Calu3 (cell line): ENCODE data around the gene DDX31. TPM values are rescaled to one million over a fixed set of nuclear protein-coding genes. Genes with fewer than 3 reads are reported as not detected.

ENCODE experiments used
- BruUV-seq: library from RNA; stranded (reverse); fragments of 400-500 nt; replicated peaks from 2 replicates; lab custom pipeline; 2021; lab: Mats Ljungman, UMichigan
- CTCF ChIA-PET: fragments of 300-600 bp; sonication (Branson Sonifier 250); formaldehyde crosslinking; loops from one replicate; lab custom pipeline; 2022; ENCODE audit warnings: antibody characterized with exemption; lab: Charles Lee
- DNase-seq: peaks from one replicate; pipeline ENCODE4 v3.0.0; 2022
- H3K27ac Mint-ChIP-seq: one replicate; pipeline ENCODE4 v1.8.0; 2022; ENCODE audit warnings: mixed read lengths; ENCODE audit not compliant: unreplicated experiment
- H3K27me3 Mint-ChIP-seq: one replicate; pipeline ENCODE4 v1.8.0; 2022; ENCODE audit warnings: mixed read lengths; ENCODE audit not compliant: unreplicated experiment
- H3K36me3 Mint-ChIP-seq: one replicate; pipeline ENCODE4 v1.8.0; 2022; ENCODE audit warnings: mild to moderate bottlenecking, moderate library complexity, mixed read lengths; ENCODE audit not compliant: insufficient read depth, unreplicated experiment
- H3K4me1 Mint-ChIP-seq: one replicate; pipeline ENCODE4 v1.8.0; 2022; ENCODE audit warnings: mild to moderate bottlenecking, low read depth, mixed read lengths; ENCODE audit not compliant: unreplicated experiment
- H3K4me3 Mint-ChIP-seq: one replicate; pipeline ENCODE4 v1.8.0; 2022; ENCODE audit warnings: mild to moderate bottlenecking, low read depth, moderate library complexity, mixed read lengths; ENCODE audit not compliant: unreplicated experiment
- H3K9me3 Mint-ChIP-seq: one replicate; pipeline ENCODE4 v1.8.0; 2022; ENCODE audit warnings: low read depth, mixed read lengths; ENCODE audit not compliant: unreplicated experiment
- CTCF ChIP-seq: fragments of 200-600 bp; IDR thresholded peaks from one replicate; pipeline ENCODE4 v1.8.0; 2022; ENCODE audit warnings: antibody characterized with exemption; ENCODE audit not compliant: unreplicated experiment
- intact Hi-C: fragments of 100-400 bp; cut with micrococcal nuclease; formaldehyde crosslinking; loops from one replicate; pipeline ENCODE4 v1.10.0; 2022; ENCODE audit not compliant: unreplicated experiment
- total RNA-seq: library from RNA; stranded (reverse); gene quantifications from 2 replicates; pipeline ENCODE4 v1.2.3, GENCODE V29; 2022

Gene DDX31
- total RNA-seq, 1 experiment from 2014 or later, result 18.4 TPM

- H3K4me3 Mint-ChIP-seq, result no peak overlapping the region
- H3K27ac Mint-ChIP-seq, result no peak overlapping the region
- intact Hi-C loops, result no loop called here
- CTCF ChIA-PET, result no interaction called here
- no peaks in the 10 kb centered on the region for H3K4me1 Mint-ChIP-seq
- DNase-seq, result no peak
- H3K36me3 Mint-ChIP-seq, result peaks cover 23% of the 10 kb centered on the region
- H3K9me3 Mint-ChIP-seq, result no peaks in the 10 kb centered on the region
- TF ChIP-seq CTCF, result no peak
- H3K27me3 Mint-ChIP-seq, result no peaks in the 10 kb centered on the region
- no TSS peak for BruUV-seq
Measured at GRCh38 chr9:132648283-132648682, 21.5 kb downstream of the DDX31 start.

GRCh38 chr9:132647806-132648205 is 22.0 kb downstream of the DDX31 start:
- no peak for DNase-seq
- BruUV-seq, result no TSS peak
- intact Hi-C loops, result no loop called here

GRCh38 chr9:132647355-132647754 is 22.4 kb downstream of the DDX31 start:
- H3K27me3 Mint-ChIP-seq, result no peaks in the 10 kb centered on the region
- no TSS peak for BruUV-seq
- no peak for TF ChIP-seq CTCF
- H3K27ac Mint-ChIP-seq, result no peak overlapping the region
- intact Hi-C loops, result no loop called here
- no peaks in the 10 kb centered on the region for H3K9me3 Mint-ChIP-seq
- CTCF ChIA-PET, result no interaction called here
- DNase-seq, result no peak
- H3K36me3 Mint-ChIP-seq, result peaks cover 23% of the 10 kb centered on the region
- H3K4me1 Mint-ChIP-seq, result no peaks in the 10 kb centered on the region
- no peak overlapping the region for H3K4me3 Mint-ChIP-seq

More at GRCh38 chr9:132647806-132648205, 22.0 kb downstream of the DDX31 start:
- no peak for TF ChIP-seq CTCF
- CTCF ChIA-PET, result no interaction called here
- no peak overlapping the region for H3K4me3 Mint-ChIP-seq
- no peaks in the 10 kb centered on the region for H3K9me3 Mint-ChIP-seq
- no peaks in the 10 kb centered on the region for H3K27me3 Mint-ChIP-seq
- peaks cover 23% of the 10 kb centered on the region for H3K36me3 Mint-ChIP-seq
- no peaks in the 10 kb centered on the region for H3K4me1 Mint-ChIP-seq
- no peak overlapping the region for H3K27ac Mint-ChIP-seq

GRCh38 chr9:132646726-132647125 is 23.1 kb downstream of the DDX31 start:
- Mint-ChIP-seq H3K4me1 (no peaks in the 10 kb centered on the region), H3K4me3 (no peak overlapping the region), H3K27me3 (no peaks in the 10 kb centered on the region), H3K9me3 (no peaks in the 10 kb centered on the region), H3K27ac (no peak overlapping the region), H3K36me3 (peaks cover 28% of the 10 kb centered on the region)
- TF ChIP-seq CTCF, result no peak
- intact Hi-C loops, result no loop called here
- CTCF ChIA-PET, result no interaction called here
- no TSS peak for BruUV-seq
- DNase-seq, result no peak
